Measurements from ENCODE around the gene KCNH1.
"Not testable (repeated sequence)": the region's sequence is repeated elsewhere in the genome, so short reads cannot be mapped to it uniquely, and the experiment has no call there.

KCNH1 gene

GRCh38 chr1:210689826-210690225 lies 444.1 kb downstream of the KCNH1 start:
- no peak for DNase-seq (ENCODE audit: low read depth in 1 of 2, low spot score in 1 of 2)

GRCh38 chr1:210688512-210689234 lies 445.3 kb downstream of the KCNH1 start:
- no peak for DNase-seq (ENCODE audit: low read depth in 1 of 2, low spot score in 1 of 2)

GRCh38 chr1:210687582-210688279 lies 446.2 kb downstream of the KCNH1 start:
- no peak for DNase-seq (ENCODE audit: low read depth in 1 of 2, low spot score in 1 of 2)

- DNase-seq (ENCODE audit: low read depth in 1 of 2, low spot score in 1 of 2): no peak
These were observed 447.1 kb downstream of the KCNH1 start for GRCh38 chr1:210686841-210687240.

GRCh38 chr1:210685295-210685650 lies 448.7 kb downstream of the KCNH1 start:
- no peak for DNase-seq (ENCODE audit: low read depth in 1 of 2, low spot score in 1 of 2)

- no peak for DNase-seq (ENCODE audit: low read depth in 1 of 2, low spot score in 1 of 2)
These were observed 449.3 kb downstream of the KCNH1 start for GRCh38 chr1:210684466-210685294.

- DNase-seq (ENCODE audit: low read depth in 1 of 2, low spot score in 1 of 2): no peak
These were observed 450.4 kb downstream of the KCNH1 start for GRCh38 chr1:210683403-210684047.

GRCh38 chr1:210681158-210681557 lies 452.8 kb downstream of the KCNH1 start:
- no peak for DNase-seq (ENCODE audit: low read depth in 1 of 2, low spot score in 1 of 2)

- DNase-seq (ENCODE audit: low read depth in 1 of 2, low spot score in 1 of 2): no peak
These were observed 455.6 kb downstream of the KCNH1 start for GRCh38 chr1:210678306-210678705.

GRCh38 chr1:210677533-210677932 lies 456.4 kb downstream of the KCNH1 start:
- no peak for DNase-seq (ENCODE audit: low read depth in 1 of 2, low spot score in 1 of 2)

- DNase-seq (ENCODE audit: low read depth in 1 of 2, low spot score in 1 of 2): no peak
These were observed 457.4 kb downstream of the KCNH1 start for GRCh38 chr1:210676539-210676938.

GRCh38 chr1:210674151-210674550 lies 459.8 kb downstream of the KCNH1 start:
- no peak for DNase-seq (ENCODE audit: low read depth in 1 of 2, low spot score in 1 of 2)

GRCh38 chr1:210669951-210670350 lies 464.0 kb downstream of the KCNH1 start:
- no peak for DNase-seq (ENCODE audit: low read depth in 1 of 2, low spot score in 1 of 2)

GRCh38 chr1:210663730-210664573 lies 470.0 kb downstream of the KCNH1 start:
- no peak for DNase-seq (ENCODE audit: low read depth in 1 of 2, low spot score in 1 of 2)

GRCh38 chr1:210662291-210663050 lies 471.5 kb downstream of the KCNH1 start:
- DNase-seq (ENCODE audit: low read depth in 1 of 2, low spot score in 1 of 2): no peak

- not testable (repeated sequence) for DNase-seq (ENCODE audit: low read depth in 1 of 2, low spot score in 1 of 2)
These were observed 472.4 kb downstream of the KCNH1 start for GRCh38 chr1:210661520-210661919.

GRCh38 chr1:210657806-210658205 lies 476.1 kb downstream of the KCNH1 start:
- DNase-seq (ENCODE audit: low read depth in 1 of 2, low spot score in 1 of 2): no peak

GRCh38 chr1:210655511-210655910 lies 478.4 kb downstream of the KCNH1 start:
- DNase-seq (ENCODE audit: low read depth in 1 of 2, low spot score in 1 of 2): no peak

GRCh38 chr1:210654176-210654981 lies 479.6 kb downstream of the KCNH1 start:
- no peak for DNase-seq (ENCODE audit: low read depth in 1 of 2, low spot score in 1 of 2)
